A549 (cell line): ENCODE data around the gene EXTL1.

ENCODE experiments used
- CHD4 ChIP-seq: fragments of 200-600 bp; sonication (generic); IDR thresholded peaks from 2 replicates; pipeline ENCODE4 v1.6.1; 2016; ENCODE audit warnings: antibody characterized with exemption, mild to moderate bottlenecking, borderline replicate concordance
- CTCF ChIP-seq: fragments of >200 bp; sonication (Bioruptor Twin); formaldehyde crosslinking; IDR thresholded peaks from 3 replicates; pipeline ENCODE4 v1.5.1; 2016
- EP300 ChIP-seq, 2 experiments: fragments of >200 bp; sonication (Bioruptor Twin); formaldehyde crosslinking; IDR thresholded peaks; 2 replicates in 1 of 2; 3 replicates in 1 of 2; pipeline ENCODE4 v1.6.1; 2016 to 2017
- ESRRA ChIP-seq: fragments of 150-350 bp; IDR thresholded peaks from 2 replicates; pipeline ENCODE4 v1.6.1; 2014; ENCODE audit warnings: mild to moderate bottlenecking, low read length, borderline replicate concordance
- JUN ChIP-seq, 2 experiments: fragments of >200 bp; sonication (Bioruptor Twin); formaldehyde crosslinking; IDR thresholded peaks; 2 replicates in 1 of 2; 3 replicates in 1 of 2; pipeline ENCODE4 v1.6.1; 2016 to 2017
- KDM1A ChIP-seq: fragments of 200-600 bp; sonication (generic); IDR thresholded peaks from 2 replicates; pipeline ENCODE4 v1.6.1; 2016; ENCODE audit warnings: low read depth, mild to moderate bottlenecking
- MAX ChIP-seq: IDR thresholded peaks from 2 replicates; pipeline ENCODE4 v1.6.1; 2012
- POLR2A ChIP-seq: IDR thresholded peaks from 2 replicates; pipeline ENCODE4 v1.6.1; 2012; ENCODE audit warnings: mild to moderate bottlenecking, low read length
- RCOR1 ChIP-seq: fragments of 150-350 bp; IDR thresholded peaks from 2 replicates; pipeline ENCODE4 v1.6.1; 2014; ENCODE audit warnings: antibody characterized with exemption, low read length, low read depth
- TF ChIP-seq, protein P1 (sequence below): fragments of >200 bp; sonication (Bioruptor Twin); formaldehyde crosslinking; IDR thresholded peaks from 2 replicates; pipeline ENCODE4 v1.6.1; 2016

- TF ChIP-seq POLR2A (no peak), KDM1A (no peak), CHD4 (no peak), EP300 (IDR thresholded peaks at IDR 0.05) (no peak), CTCF (no peak), ESRRA (no peak), MAX (no peak), JUN (IDR thresholded peaks at IDR 0.05) (no peak), RCOR1 (no peak)
- TF ChIP-seq, protein P1, sequence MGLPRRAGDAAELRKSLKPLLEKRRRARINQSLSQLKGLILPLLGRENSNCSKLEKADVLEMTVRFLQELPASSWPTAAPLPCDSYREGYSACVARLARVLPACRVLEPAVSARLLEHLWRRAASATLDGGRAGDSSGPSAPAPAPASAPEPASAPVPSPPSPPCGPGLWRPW, result no peak
These were observed 4.5 kb upstream of the EXTL1 start for GRCh38 chr1:26016953-26017545.
